GM18873 (cell line): ENCODE results near the gene ROBO1.
"Not testable (repeated sequence)": the region's sequence is repeated elsewhere in the genome, so short reads cannot be mapped to it uniquely, and the experiment has no call there.

Source experiments
- ATAC-seq: cut with Tn5 transposase; IDR thresholded peaks from one replicate; pipeline ENCODE4 v1.9.1; 2021; ENCODE audit warnings: mild to moderate bottlenecking, moderate library complexity, moderate number of reproducible peaks; ENCODE audit not compliant: unreplicated experiment, low FRiP score

Gene ROBO1

DNA sequence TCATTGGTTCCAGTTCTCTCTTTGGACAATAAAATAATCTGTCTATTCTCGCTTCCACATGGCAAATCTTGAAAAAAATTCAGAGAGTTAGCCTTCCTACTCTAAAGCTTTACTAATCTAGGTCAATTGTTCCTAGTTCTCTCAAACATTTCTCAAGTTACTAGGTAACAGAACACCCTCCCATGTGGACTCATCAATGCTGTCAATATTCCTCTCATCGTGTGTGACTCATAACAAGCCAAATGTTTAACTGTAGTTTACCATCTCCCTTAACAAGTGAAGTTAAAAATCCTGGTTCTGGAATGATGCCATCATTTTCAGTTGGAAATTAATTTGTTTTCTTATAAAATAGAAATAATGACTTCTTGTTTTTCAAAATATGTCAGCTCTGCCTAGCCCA lies 438.6 kb downstream of the ROBO1 start:
- no peak for ATAC-seq

DNA sequence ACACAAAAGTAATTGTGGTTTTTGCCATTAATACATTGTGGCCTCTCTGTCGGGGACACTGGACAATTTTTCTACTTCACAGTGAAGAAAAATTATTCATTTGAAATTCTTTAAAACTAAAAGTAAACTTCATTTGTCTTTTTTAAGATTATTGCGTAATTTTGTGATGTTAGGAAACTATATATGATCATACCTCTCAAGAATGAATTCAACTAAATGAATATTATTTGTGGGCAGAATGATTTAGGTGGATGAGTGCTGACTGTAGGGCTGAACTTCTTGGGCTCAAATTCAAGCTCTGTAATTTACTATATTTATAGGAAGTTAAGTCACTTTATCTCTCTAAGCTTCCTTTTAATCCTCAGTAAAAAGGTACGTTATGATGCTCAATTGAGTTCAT lies 441.2 kb downstream of the ROBO1 start:
- no peak for ATAC-seq

GRCh38 chr3:79325833-79326383 lies 441.9 kb downstream of the ROBO1 start:
- ATAC-seq, result not testable (repeated sequence)

DNA sequence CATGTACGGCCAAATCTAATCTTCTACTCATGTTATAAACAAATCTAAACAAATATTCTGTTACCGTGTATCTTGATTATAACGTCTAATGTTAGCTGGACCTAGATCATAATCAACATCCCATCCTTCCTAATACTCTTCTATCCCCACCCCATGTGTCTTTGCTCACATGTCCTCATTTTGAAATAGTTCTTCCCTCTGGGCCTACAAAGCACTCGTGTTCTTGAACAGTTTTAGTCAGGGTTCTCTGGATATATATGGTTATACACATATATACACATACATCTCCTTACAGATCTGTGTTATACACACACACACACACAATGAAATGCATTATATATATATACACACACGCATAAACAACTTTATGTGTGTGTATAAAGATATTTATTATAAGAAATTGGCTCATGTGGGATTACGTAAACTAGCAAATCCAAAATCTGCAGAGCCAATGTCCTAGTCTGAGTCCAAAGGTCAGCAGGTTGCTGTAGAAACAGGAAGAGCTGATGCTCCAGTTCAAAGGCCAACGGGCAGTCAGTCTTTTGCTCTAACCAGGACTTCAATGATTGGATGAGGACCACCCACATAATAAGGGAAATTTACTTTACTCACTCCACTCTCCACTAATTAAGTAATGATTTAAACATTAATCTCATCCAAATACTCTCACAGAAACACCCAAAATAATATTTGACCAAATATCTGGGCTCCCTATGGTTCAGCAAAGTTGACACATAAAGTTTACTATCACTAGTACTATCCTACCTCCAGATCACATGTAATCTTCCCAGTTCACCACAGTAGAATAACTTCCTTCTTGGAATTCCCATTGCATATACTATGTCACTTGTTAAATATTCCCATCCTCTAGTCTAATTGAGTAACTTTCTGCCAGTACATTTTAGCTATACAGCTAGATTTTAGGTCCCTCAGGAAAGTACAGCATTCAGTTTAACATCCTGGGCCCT lies 450.0 kb downstream of the ROBO1 start:
- ATAC-seq, result no peak

- no peak for ATAC-seq
Observed at GRCh38 chr3:79314962-79315361, 452.8 kb downstream of the ROBO1 start.

DNA sequence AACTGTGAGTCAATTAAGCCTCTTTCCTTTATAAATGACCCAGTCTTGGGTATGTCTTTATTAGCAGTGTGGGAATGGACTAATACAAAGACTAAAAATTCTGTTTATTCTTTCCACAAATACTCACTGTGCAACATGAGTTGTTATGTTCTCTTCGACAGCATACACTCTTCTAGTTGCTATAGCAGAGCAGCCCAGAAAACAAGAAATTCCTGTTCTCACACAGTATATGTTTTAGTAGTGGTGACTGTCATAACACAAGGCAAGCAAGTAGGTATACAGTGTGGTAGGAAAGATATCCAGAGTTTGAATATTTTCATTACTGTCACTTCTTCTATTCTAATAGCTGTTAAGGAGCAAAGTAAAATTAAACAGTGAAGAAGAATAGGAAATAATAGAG lies 453.3 kb downstream of the ROBO1 start:
- ATAC-seq, result no peak

GRCh38 chr3:79310016-79310415 lies 457.8 kb downstream of the ROBO1 start:
- no peak for ATAC-seq

DNA sequence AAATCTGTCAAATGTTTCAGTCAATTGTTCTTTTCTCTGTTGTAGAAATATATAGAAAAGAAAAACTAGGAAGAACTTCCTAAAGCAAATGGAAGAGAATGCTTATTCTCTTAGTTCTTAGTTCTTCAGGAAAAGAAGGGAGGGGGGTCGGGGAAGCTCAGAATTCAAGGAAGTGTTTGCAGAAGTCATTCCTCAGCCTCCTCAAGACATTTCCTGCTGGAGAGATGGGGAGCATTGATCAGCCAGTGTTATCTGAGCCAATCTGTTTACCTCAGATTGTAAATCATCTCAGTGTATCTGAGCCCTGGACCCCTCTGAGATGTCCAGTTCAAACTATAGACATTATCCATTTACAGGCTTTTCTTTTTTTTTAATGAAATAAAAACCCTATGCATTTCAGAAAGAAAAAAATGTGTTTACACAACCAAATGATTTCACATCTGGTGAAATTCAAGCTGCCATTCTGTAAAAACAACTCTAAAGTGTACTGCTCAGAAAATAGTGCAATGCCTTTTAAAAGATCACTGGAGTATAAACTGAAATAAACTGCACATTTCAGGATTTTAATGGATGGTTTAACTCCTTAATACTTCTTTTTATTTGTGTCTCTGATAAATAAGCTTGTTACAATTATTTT lies 460.7 kb downstream of the ROBO1 start:
- ATAC-seq, result no peak

DNA sequence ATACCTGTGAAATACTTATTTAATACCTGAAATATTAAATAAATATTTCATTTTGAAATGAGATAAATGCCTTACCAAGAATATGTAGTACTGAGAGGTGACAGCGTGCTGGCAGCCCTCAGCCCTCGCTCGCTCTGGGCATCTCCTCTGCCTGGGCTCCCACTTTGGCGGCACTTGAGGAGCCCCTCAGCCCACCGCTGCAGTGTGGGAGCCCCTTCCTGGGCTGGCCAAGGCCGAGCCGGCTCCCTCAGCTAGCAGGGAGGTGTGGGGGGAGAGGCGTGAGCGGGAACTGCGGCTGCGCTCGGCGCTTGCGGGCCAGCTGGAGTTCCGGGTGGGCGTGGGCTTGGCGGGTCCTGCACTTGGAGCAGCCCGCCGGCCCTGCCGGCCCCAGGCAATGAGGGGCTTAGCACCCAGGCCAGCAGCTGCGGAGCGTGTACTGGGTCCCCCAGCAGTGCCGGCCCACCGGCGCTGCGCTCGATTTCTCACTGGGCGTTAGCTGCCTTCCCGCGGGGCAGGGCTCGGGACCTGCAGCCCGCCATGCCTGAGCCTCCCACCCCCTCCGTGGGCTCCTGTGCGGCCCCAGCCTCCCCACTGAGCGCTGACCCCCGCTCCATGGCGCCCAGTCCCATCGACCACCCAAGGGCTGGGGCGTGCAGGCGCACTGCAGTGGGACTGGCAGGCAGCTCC lies 467.7 kb downstream of the ROBO1 start:
- ATAC-seq, result not testable (repeated sequence)

- ATAC-seq, result no peak
Observed at GRCh38 chr3:79297245-79297960, 470.4 kb downstream of the ROBO1 start.

- no peak for ATAC-seq
Observed at GRCh38 chr3:79286882-79287281, 480.9 kb downstream of the ROBO1 start.

DNA sequence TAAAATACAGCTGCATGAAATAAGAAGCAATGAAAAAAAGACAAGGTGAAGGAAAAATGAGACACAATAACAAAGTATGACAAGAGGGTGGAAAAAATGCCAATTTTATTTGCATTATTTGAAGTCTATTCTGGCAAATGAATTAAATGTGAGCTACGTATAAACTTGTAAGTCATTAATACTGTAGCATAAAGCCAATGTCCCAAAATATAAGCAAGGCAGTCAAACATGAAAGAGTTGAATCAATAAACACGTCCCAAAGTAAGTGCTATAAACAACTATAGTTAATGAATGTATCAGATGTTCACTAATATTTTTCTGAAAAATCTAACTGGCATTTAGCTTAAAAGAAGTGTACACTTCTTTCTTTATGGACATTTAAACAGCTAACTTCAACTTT lies 481.9 kb downstream of the ROBO1 start:
- ATAC-seq, result no peak

- ATAC-seq, result no peak
Observed at GRCh38 chr3:79285380-79285779, 482.4 kb downstream of the ROBO1 start.

GRCh38 chr3:79284781-79285180 lies 483.0 kb downstream of the ROBO1 start:
- ATAC-seq, result no peak

- ATAC-seq, result no peak
Observed at GRCh38 chr3:79278681-79279080, 489.1 kb downstream of the ROBO1 start.

DNA sequence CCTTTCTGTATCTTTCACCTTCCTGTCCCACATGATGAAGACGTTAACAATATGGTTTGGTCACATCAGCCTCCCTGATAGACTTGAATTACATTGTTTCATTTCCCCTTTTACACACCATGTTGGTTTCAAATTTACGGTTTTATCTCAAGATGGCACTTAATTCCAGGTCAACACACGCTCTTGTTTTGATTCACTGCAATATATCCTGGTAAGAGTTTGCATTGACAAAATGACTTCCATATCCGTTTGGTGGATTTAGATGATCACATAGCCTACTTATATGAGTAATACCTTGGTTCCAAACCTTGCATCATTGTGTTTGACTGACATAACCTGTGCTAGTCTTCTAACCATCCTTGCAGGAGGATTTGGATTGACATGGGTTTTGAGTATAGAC lies 499.4 kb downstream of the ROBO1 start:
- no peak for ATAC-seq

DNA sequence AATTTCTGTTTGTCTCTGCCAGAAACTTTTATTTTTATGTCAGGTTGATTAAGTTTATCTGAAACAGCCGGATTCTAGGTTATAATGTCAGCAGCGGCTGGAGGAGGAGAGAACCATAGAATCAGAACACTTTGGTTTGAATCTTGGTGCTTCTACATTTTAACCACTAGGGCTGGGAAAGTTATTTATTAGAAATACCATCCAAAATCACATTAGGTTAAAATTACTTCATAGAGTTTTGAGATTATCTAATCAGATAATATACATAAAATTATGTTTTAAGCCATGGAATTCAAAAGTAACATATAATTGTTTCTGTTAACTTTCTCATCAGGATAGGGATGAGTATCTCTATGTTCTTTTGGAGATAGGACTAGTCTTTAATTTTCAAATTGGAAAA lies 502.9 kb downstream of the ROBO1 start:
- ATAC-seq, result no peak

GRCh38 chr3:79263423-79263822 lies 504.4 kb downstream of the ROBO1 start:
- ATAC-seq, result no peak

DNA sequence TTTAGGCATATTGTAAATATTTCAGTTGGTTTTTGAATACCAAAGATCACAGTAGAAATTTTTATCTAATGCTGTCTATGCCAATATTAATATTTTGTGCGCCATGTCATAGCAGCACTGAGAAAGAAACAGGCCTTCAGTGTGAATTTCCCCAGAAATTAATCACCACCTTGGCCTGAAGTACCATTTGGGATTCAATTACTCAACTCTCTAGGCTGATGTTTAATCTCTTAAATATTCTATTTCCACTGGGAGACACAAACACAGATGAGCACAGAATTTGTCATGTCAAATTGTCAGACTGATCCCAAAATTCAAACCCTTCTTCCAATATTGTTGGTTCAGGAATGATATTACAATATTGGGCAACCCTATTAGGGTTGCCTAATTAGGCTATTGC lies 509.3 kb downstream of the ROBO1 start:
- no peak for ATAC-seq

GRCh38 chr3:79257791-79258190 lies 510.0 kb downstream of the ROBO1 start:
- no peak for ATAC-seq
